Dermis blood vessel endothelial cell (primary cell): ENCODE measurements around the gene IL17RE. TPM values are rescaled to one million over a fixed set of nuclear protein-coding genes. Genes with fewer than 3 reads are reported as not detected.

Experiments
- total RNA-seq: library from RNA; depleted of rRNA; stranded (reverse); fragments of >200 nt; gene quantifications from 2 replicates; pipeline ENCODE4 v1.2.3, GENCODE V29; 2014

The IL17RE gene
- total RNA-seq, 1 donor from 2014 or later: 0.17 TPM

Other genes starting within 250 kb of the IL17RE start
- gene CPNE9, start 199.0 kb upstream of the IL17RE start, total RNA-seq: not detected in 2 replicates
- gene BRPF1, start 171.1 kb upstream of the IL17RE start, total RNA-seq: 24.8 and 29.3 TPM in 2 replicates
- gene OGG1, start 152.9 kb upstream of the IL17RE start, total RNA-seq: 15.5 and 16.6 TPM in 2 replicates
- 34.7 and 40.3 TPM in 2 replicates for gene CAMK1, start 132.9 kb upstream of the IL17RE start, total RNA-seq
- gene TADA3, start 110.4 kb upstream of the IL17RE start, total RNA-seq: 39.5 and 60.6 TPM in 2 replicates
- gene ARPC4, start 109.8 kb upstream of the IL17RE start, total RNA-seq: 210 and 309 TPM in 2 replicates
- 9.3 and 20.3 TPM in 2 replicates for gene TTLL3, start 92.6 kb upstream of the IL17RE start, total RNA-seq
- gene RPUSD3, start 58.8 kb upstream of the IL17RE start, total RNA-seq: 28.9 and 33.3 TPM in 2 replicates
- gene CIDEC, start 22.6 kb upstream of the IL17RE start, total RNA-seq: not detected in 2 replicates
- gene JAGN1, start 12.2 kb upstream of the IL17RE start, total RNA-seq: 31.6 and 39.5 TPM in 2 replicates
- 20.4 and 25.4 TPM in 2 replicates for gene IL17RC, start 14.2 kb downstream of the IL17RE start, total RNA-seq
- gene CRELD1, start 31.0 kb downstream of the IL17RE start, total RNA-seq: 33.1 and 50.4 TPM in 2 replicates
- 0.68 and 0.84 TPM in 2 replicates for gene PRRT3, start 49.6 kb downstream of the IL17RE start, total RNA-seq
- gene EMC3, start 84.0 kb downstream of the IL17RE start, total RNA-seq: 44.6 and 121 TPM in 2 replicates
- 15.0 and 37.2 TPM in 2 replicates for gene FANCD2, start 123.6 kb downstream of the IL17RE start, total RNA-seq
- gene FANCD2OS, start 205.4 kb downstream of the IL17RE start, total RNA-seq: not detected in 2 replicates
- 117 and 148 TPM in 2 replicates for gene BRK1, start 212.8 kb downstream of the IL17RE start, total RNA-seq
- gene VHL, start 238.9 kb downstream of the IL17RE start, total RNA-seq: 51.8 and 51.9 TPM in 2 replicates